Measurements from ENCODE around the gene CPA1.
A peak's percentile ranks its signal among the peaks of the same experiment; 100 is the strongest.

CPA1 gene

DNA sequence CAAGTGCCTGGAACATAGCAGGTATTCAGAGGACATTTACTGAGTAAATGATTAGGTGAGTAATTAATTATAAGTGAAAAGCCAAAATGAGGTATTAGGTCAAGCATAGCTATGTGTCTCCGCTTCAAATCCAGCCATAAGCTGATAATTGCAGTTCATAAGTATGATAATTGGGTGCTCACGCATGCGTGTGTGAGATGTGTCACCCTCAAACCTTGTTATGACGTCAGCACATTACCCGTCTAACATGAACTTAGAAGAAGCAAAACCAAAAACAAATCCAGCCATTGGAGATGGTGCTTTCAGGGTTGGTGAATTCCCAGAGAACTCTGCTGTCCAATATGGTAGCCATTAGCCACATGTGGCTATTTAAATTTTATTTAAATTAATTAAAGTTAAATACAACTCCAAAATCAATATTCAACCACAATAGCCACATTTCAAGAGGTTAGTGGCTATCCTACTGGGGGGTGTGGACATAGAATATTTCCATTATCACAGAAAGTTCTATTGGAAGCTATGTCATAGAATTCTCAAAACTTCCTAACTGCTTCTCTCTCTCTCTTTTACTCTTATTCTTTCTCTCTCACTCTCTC, 35.9 kb upstream of the CPA1 start, which contains the start of gene CPA5:
CPA5 (plus strand) TSS at position 546 of the 596 bp plus-strand sequence. CDS start 1,670 bp downstream, outside the sequence.
- WGBS, 2 donors (ENCODE audit: extremely low coverage in 2 of 2, insufficient read length in 2 of 2, insufficient replicate concordance in 1 of 2): no CpG with 5 or more reads among the region's 5 CpGs
- H3K14ac ChIP-seq (ENCODE audit: low read length): no peak within 1 kb of the TSS
- no peaks in the 10 kb centered on the region for H3K9me3 ChIP-seq (replicated peaks in 1 of 2; ENCODE audit: control insufficient read depth in 2 of 2, insufficient read depth in 1 of 2, low read depth in 1 of 2, low read length in 2 of 2)
- no peaks in the 10 kb centered on the region for H3K79me1 ChIP-seq (ENCODE audit: low read depth, low read length)
- no peak within 1 kb of the TSS for H2BK120ac ChIP-seq (ENCODE audit: low read depth, low read length)
- H3K9ac ChIP-seq (ENCODE audit: low read depth, low read length, poor library complexity): no peak within 1 kb of the TSS
- H3K36me3 ChIP-seq (replicated peaks in 1 of 2; ENCODE audit: control insufficient read depth in 2 of 2, insufficient read depth in 2 of 2, low read length in 2 of 2): no peaks in the 10 kb centered on the region
- no peaks in the 10 kb centered on the region for H3K27me3 ChIP-seq (ENCODE audit: control insufficient read depth in 3 of 3, insufficient read depth in 3 of 3, low read depth in 1 of 3, low read length in 3 of 3)
- H3K27ac ChIP-seq (replicated peaks; ENCODE audit: low read length): peak within 1 kb of the TSS; percentile 60
- no peak within 1 kb of the TSS for H2BK15ac ChIP-seq (ENCODE audit: low read length)
- no peak for DNase-seq (ENCODE audit: low spot score)
- no peak within 1 kb of the TSS for H2BK5ac ChIP-seq (ENCODE audit: low read length)
- H3K4me3 ChIP-seq (ENCODE audit: low read length in 2 of 2): peak within 1 kb of the TSS in 1 of 2 donors; percentile 12
- peak within 1 kb of the TSS; percentile 32 for H4K91ac ChIP-seq (ENCODE audit: low read depth, low read length, poor library complexity)
- no peak within 1 kb of the TSS for H2AK5ac ChIP-seq (ENCODE audit: low read depth, low read length)
- no peak within 1 kb of the TSS for H4K8ac ChIP-seq (ENCODE audit: low read depth, low read length)
- H3K23ac ChIP-seq (ENCODE audit: low read depth, low read length, poor library complexity): no peak within 1 kb of the TSS
- H2BK12ac ChIP-seq (ENCODE audit: low read length): no peak within 1 kb of the TSS
- peak within 1 kb of the TSS; percentile 5 for H2AFZ ChIP-seq (ENCODE audit: low read length)
- H3K4ac ChIP-seq (ENCODE audit: low read length): no peak within 1 kb of the TSS
- H3K18ac ChIP-seq (ENCODE audit: low read length): no peak within 1 kb of the TSS
- peaks cover 17 to 20% of the 10 kb centered on the region in 2 donors for H3K4me1 ChIP-seq (ENCODE audit: control insufficient read depth in 2 of 2, insufficient read depth in 1 of 2, low read depth in 1 of 2, low read length in 2 of 2)
- peak within 1 kb of the TSS; percentile 36 for H3K4me2 ChIP-seq (ENCODE audit: insufficient read depth, low read length, poor library complexity, severe bottlenecking)

DNA sequence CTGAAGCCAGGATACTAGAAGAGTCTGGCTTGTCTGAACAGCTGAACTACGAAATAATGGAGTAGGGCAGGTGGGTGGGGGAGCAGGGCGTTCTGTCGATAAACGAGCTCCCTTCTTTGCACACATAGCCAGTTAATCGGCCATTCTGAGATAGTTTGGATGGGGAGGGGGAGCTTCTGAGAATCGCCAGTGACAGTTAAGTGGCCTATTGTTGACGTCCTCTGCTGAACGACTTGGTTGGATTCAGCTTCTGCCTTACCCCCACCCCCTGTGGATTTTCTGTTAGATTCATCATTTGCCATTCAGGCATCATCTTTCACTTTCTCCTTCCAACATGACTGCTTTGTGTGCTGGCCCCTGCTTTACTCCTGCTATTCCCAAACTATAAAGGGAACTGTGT, 35.2 kb upstream of the CPA1 start:
- Histone ChIP-seq H3K4ac (ENCODE audit: low read length) (no peak overlapping the region), H2BK15ac (ENCODE audit: low read length) (no peak overlapping the region), H4K8ac (ENCODE audit: low read depth, low read length) (no peak overlapping the region), H2AFZ (ENCODE audit: low read length) (peak overlapping the region; percentile 5), H3K27me3 (ENCODE audit: control insufficient read depth in 3 of 3, insufficient read depth in 3 of 3, low read depth in 1 of 3, low read length in 3 of 3) (no peaks in the 10 kb centered on the region), H2AK5ac (ENCODE audit: low read depth, low read length) (no peak overlapping the region), H4K91ac (ENCODE audit: low read depth, low read length, poor library complexity) (no peak overlapping the region), H3K9ac (ENCODE audit: low read depth, low read length, poor library complexity) (no peak overlapping the region), H3K18ac (ENCODE audit: low read length) (no peak overlapping the region), H3K4me3 (ENCODE audit: low read length in 2 of 2) (no peak overlapping the region), H3K79me1 (ENCODE audit: low read depth, low read length) (no peaks in the 10 kb centered on the region), H3K14ac (ENCODE audit: low read length) (no peak overlapping the region), H3K23ac (ENCODE audit: low read depth, low read length, poor library complexity) (no peak overlapping the region), H2BK120ac (ENCODE audit: low read depth, low read length) (no peak overlapping the region), H3K9me3 (replicated peaks in 1 of 2; ENCODE audit: control insufficient read depth in 2 of 2, insufficient read depth in 1 of 2, low read depth in 1 of 2, low read length in 2 of 2) (no peaks in the 10 kb centered on the region), H2BK12ac (ENCODE audit: low read length) (no peak overlapping the region), H3K4me2 (ENCODE audit: insufficient read depth, low read length, poor library complexity, severe bottlenecking) (peak overlapping the region; percentile 36), H3K36me3 (replicated peaks in 1 of 2; ENCODE audit: control insufficient read depth in 2 of 2, insufficient read depth in 2 of 2, low read length in 2 of 2) (no peaks in the 10 kb centered on the region), H3K27ac (replicated peaks; ENCODE audit: low read length) (peak overlapping the region; percentile 60), H2BK5ac (ENCODE audit: low read length) (no peak overlapping the region), H3K4me1 (ENCODE audit: control insufficient read depth in 2 of 2, insufficient read depth in 1 of 2, low read depth in 1 of 2, low read length in 2 of 2) (peaks cover 22 to 26% of the 10 kb centered on the region in 2 donors)
- no peak for DNase-seq (ENCODE audit: low spot score)
- no CpG with 5 or more reads among the region's 8 CpGs for WGBS, 2 donors (ENCODE audit: extremely low coverage in 2 of 2, insufficient read length in 2 of 2, insufficient replicate concordance in 1 of 2)

DNA sequence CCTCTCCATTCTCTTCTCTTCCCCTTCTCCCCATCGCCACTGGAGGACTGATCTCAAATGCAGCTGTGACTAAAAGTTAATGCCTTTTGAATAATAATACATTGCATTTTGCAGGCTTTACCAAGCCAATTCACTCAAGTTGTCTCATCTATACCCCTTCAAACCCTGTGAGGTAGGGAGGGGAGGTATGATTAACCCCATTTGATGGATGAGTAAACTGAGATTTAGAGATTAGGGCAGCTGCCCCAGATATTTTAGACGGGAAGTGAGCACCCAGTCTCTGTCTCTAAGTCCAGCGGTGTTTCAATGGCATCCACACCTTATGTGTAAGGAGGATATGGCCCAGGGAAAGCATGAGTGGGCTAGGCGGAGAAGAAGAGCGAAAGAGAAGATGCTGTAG, 34.6 kb upstream of the CPA1 start:
- Histone ChIP-seq H3K9ac (ENCODE audit: low read depth, low read length, poor library complexity) (no peak overlapping the region), H3K14ac (ENCODE audit: low read length) (no peak overlapping the region), H2BK5ac (ENCODE audit: low read length) (peak overlapping the region; percentile 89), H3K4me3 (ENCODE audit: low read length in 2 of 2) (no peak overlapping the region), H3K27ac (replicated peaks; ENCODE audit: low read length) (peak overlapping the region; percentile 60), H3K27me3 (ENCODE audit: control insufficient read depth in 3 of 3, insufficient read depth in 3 of 3, low read depth in 1 of 3, low read length in 3 of 3) (no peaks in the 10 kb centered on the region), H2AK5ac (ENCODE audit: low read depth, low read length) (peak overlapping the region; percentile 98), H4K91ac (ENCODE audit: low read depth, low read length, poor library complexity) (no peak overlapping the region), H3K23ac (ENCODE audit: low read depth, low read length, poor library complexity) (no peak overlapping the region), H3K4me1 (ENCODE audit: control insufficient read depth in 2 of 2, insufficient read depth in 1 of 2, low read depth in 1 of 2, low read length in 2 of 2) (peaks cover 27 to 32% of the 10 kb centered on the region in 2 donors), H3K4me2 (ENCODE audit: insufficient read depth, low read length, poor library complexity, severe bottlenecking) (peak overlapping the region; percentile 36), H4K8ac (ENCODE audit: low read depth, low read length) (no peak overlapping the region), H3K79me1 (ENCODE audit: low read depth, low read length) (no peaks in the 10 kb centered on the region), H3K18ac (ENCODE audit: low read length) (peak overlapping the region; percentile 86), H2BK12ac (ENCODE audit: low read length) (no peak overlapping the region), H2BK120ac (ENCODE audit: low read depth, low read length) (peak overlapping the region; percentile 99), H3K9me3 (replicated peaks in 1 of 2; ENCODE audit: control insufficient read depth in 2 of 2, insufficient read depth in 1 of 2, low read depth in 1 of 2, low read length in 2 of 2) (no peaks in the 10 kb centered on the region), H3K4ac (ENCODE audit: low read length) (no peak overlapping the region), H2BK15ac (ENCODE audit: low read length) (peak overlapping the region; percentile 90), H2AFZ (ENCODE audit: low read length) (peak overlapping the region; percentile 5), H3K36me3 (replicated peaks in 1 of 2; ENCODE audit: control insufficient read depth in 2 of 2, insufficient read depth in 2 of 2, low read length in 2 of 2) (no peaks in the 10 kb centered on the region)
- WGBS, 2 donors (ENCODE audit: extremely low coverage in 2 of 2, insufficient read length in 2 of 2, insufficient replicate concordance in 1 of 2): no CpG with 5 or more reads among the region's 5 CpGs
- no peak for DNase-seq (ENCODE audit: low spot score)

DNA sequence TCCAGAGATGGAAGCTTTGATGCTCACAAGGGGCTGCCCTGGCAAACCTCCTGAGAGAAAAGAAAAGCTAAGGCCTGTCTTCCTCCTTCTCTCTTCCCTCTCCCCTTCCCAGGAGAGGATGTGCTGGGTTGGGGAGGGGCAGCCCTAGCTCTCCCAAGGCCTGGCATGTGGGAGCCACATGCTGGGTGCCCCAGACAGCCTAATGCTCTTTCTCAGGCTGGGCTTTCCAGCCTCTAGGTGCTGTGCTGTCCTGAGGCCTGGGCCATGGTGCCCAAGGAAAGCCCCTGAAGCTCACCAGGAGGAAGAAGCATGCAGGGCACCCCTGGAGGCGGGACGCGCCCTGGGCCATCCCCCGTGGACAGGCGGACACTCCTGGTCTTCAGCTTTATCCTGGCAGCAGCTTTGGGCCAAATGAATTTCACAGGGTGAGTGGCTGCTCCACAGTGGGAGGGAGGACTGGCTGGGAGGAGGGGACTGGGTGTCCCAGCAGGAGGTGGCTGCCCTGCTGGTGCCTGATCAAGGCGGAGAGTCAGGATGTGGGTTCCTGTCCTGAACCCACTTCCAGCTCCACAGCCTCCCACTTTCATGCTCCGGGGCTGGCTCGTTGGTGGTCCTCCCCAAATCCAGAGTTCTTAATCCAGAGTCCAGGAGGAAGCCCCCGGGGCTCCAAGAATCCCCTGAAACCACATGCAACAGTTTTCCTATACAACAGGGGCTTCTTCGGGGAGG, 34.0 kb upstream of the CPA1 start:
- H2BK12ac ChIP-seq (ENCODE audit: low read length): peak overlapping the region; percentile 68
- H3K27me3 ChIP-seq (ENCODE audit: control insufficient read depth in 3 of 3, insufficient read depth in 3 of 3, low read depth in 1 of 3, low read length in 3 of 3): no peaks in the 10 kb centered on the region
- H2BK15ac ChIP-seq (ENCODE audit: low read length): peak overlapping the region; percentile 90
- peak overlapping the region; percentile 94 for H4K91ac ChIP-seq (ENCODE audit: low read depth, low read length, poor library complexity)
- no peak overlapping the region for H3K9ac ChIP-seq (ENCODE audit: low read depth, low read length, poor library complexity)
- H2AFZ ChIP-seq (ENCODE audit: low read length): no peak overlapping the region
- peak overlapping the region; percentile 99 for H2BK120ac ChIP-seq (ENCODE audit: low read depth, low read length)
- peak overlapping the region; percentile 89 for H2BK5ac ChIP-seq (ENCODE audit: low read length)
- peak overlapping the region; percentile 34 for H3K23ac ChIP-seq (ENCODE audit: low read depth, low read length, poor library complexity)
- peak overlapping the region; percentile 98 for H2AK5ac ChIP-seq (ENCODE audit: low read depth, low read length)
- no peaks in the 10 kb centered on the region for H3K9me3 ChIP-seq (replicated peaks in 1 of 2; ENCODE audit: control insufficient read depth in 2 of 2, insufficient read depth in 1 of 2, low read depth in 1 of 2, low read length in 2 of 2)
- H3K27ac ChIP-seq (replicated peaks; ENCODE audit: low read length): no peak overlapping the region
- H3K36me3 ChIP-seq (replicated peaks in 1 of 2; ENCODE audit: control insufficient read depth in 2 of 2, insufficient read depth in 2 of 2, low read length in 2 of 2): no peaks in the 10 kb centered on the region
- H3K4me1 ChIP-seq (ENCODE audit: control insufficient read depth in 2 of 2, insufficient read depth in 1 of 2, low read depth in 1 of 2, low read length in 2 of 2): peaks cover 33 to 34% of the 10 kb centered on the region in 2 donors
- no peak overlapping the region for H3K4me2 ChIP-seq (ENCODE audit: insufficient read depth, low read length, poor library complexity, severe bottlenecking)
- no peak overlapping the region for H3K4me3 ChIP-seq (ENCODE audit: low read length in 2 of 2)
- H3K18ac ChIP-seq (ENCODE audit: low read length): peak overlapping the region; percentile 90
- no peak overlapping the region for H3K4ac ChIP-seq (ENCODE audit: low read length)
- no peak overlapping the region for H3K14ac ChIP-seq (ENCODE audit: low read length)
- no CpG with 5 or more reads among the region's 10 CpGs for WGBS, 2 donors (ENCODE audit: extremely low coverage in 2 of 2, insufficient read length in 2 of 2, insufficient replicate concordance in 1 of 2)
- DNase-seq (ENCODE audit: low spot score): no peak
- no peaks in the 10 kb centered on the region for H3K79me1 ChIP-seq (ENCODE audit: low read depth, low read length)
- H4K8ac ChIP-seq (ENCODE audit: low read depth, low read length): no peak overlapping the region
